Activated effector memory CD4-positive, alpha-beta T cell treated with anti-CD3 and anti-CD28 coated beads, Interleukin-2, amount 50 U/mL, for 16 hours (primary cell): ENCODE data around the gene DTYMK.

Experiments used
- DNase-seq: peaks from one replicate; pipeline ENCODE4 v3.0.0-alpha.2; 2020

DTYMK gene

GRCh38 chr2:241645915-241646645 is 40.5 kb downstream of the DTYMK start:
- no peak for DNase-seq

GRCh38 chr2:241645056-241645914 is 41.3 kb downstream of the DTYMK start:
- no peak for DNase-seq

GRCh38 chr2:241641631-241642030 is 45.0 kb downstream of the DTYMK start:
- DNase-seq, result no peak

GRCh38 chr2:241640165-241640795 is 46.3 kb downstream of the DTYMK start:
- no peak for DNase-seq

- DNase-seq, result no peak
Measured at GRCh38 chr2:241639385-241639784, 47.2 kb downstream of the DTYMK start.

GRCh38 chr2:241638940-241639339 is 47.7 kb downstream of the DTYMK start:
- DNase-seq, result no peak

DNA sequence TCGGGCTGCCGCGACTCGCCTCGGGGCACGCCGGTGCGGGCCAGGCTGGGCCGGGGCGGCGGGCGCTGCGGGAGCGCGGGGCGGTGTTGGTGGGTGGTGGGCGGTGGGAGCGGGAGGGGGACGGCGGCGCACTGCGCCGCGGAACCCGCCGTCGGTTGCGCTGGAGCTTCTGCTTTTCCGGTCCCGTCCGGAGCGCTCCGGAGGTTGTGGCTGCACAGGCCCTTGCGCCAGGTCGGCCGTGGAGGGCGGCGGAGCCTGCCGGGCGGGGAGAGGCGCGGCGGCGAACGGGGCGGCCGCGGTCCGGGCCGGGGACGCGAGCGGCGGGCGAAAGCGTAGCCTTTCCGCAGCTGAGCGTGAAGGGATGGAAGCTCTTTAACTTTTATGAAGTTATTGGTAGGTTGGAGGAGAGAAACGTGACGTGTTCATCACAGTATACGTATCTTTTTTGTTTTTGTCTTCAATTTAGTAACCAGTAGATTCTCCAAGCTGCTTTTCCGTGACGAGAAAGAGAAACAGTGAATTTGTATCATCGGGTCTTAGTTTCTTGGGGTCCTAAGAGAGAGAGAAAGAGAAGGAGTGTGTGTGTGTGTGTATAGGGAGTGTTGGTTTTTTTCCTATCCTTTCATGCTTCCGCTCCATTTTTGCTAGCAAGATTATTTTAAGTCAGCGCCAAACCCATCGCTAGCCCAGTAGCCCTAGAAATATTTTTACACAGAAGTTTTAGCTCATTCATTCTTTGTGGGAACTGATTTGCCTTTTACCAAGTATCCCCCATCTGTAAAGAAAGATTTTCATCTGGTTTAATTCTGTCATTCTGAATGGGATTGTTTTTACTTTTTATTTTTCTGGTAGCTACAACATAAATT is 48.6 kb downstream of the DTYMK start:
- no peak for DNase-seq

DNA sequence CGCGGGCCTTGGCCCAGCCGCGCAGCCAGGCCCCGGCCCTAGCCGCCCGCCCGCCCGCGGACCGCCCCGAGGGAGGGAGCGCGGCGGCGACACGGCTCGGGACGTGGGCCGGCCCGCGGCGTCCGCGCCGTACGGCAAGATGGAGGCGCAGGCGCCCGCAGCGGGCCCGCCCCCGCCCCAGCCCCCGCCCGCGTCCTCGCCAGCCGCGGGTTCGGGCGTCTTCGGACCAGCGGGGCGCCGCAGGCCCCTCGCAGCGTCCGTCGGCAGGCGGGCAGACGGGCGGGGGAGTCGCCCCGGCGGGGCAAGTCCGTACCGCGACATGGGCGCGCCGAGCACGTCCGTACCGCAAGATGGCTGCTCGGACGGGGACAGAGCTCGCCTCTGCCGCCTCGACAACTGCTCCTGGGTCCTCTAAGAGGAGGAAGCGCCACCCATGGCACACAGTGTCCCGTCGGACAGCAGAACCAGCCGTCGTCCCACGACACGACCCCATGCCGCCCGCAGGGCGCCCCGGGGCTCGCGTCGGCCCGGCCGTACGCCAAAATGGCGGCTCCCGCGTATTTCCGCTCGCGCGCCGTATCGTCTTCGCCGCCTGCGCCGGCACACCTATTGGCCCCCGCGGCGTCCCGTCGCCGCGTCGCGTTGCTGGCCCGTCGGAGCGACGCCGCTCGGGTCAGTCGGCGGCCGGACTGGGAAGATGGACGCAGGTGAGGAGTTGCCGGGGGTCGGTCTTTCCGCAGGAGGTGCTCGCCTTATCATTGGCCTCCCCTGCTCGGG is 49.4 kb downstream of the DTYMK start, which contains the start of the genes ATG4B and THAP4:
Gene ATG4B, plus strand, starts transcription at position 676 of the 777 bp plus-strand sequence. Its CDS starts 22 bp downstream, at position 698.
Gene THAP4, minus strand, starts transcription at position 141 of the 777 bp plus-strand sequence. CDS start 141 bp downstream, outside the sequence.
- peak; percentile 93 for DNase-seq

- peak; percentile 76 for DNase-seq
Measured at GRCh38 chr2:241636182-241637017, 50.2 kb downstream of the DTYMK start.

DNA sequence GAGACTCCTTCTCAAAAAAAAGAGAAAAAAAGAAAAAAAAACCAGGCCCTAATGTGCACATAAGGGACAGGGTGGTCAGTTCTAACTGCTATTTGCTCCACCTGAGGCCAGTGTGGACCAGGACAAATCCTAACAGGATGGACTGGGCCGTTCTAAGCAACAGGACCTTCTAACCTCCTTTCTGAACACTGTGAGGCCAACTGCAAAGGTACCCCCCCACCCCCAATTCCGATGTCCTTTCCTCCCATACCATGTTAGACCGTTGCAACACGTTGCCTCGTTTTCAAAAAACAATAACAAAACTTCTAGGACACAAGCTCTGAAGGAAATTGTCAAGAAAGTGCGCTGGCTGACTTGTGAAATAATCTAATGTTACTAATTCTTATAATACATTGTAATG is 50.9 kb downstream of the DTYMK start:
- DNase-seq, result no peak

- DNase-seq, result no peak
Measured at GRCh38 chr2:241633561-241633960, 53.1 kb downstream of the DTYMK start.

DNA sequence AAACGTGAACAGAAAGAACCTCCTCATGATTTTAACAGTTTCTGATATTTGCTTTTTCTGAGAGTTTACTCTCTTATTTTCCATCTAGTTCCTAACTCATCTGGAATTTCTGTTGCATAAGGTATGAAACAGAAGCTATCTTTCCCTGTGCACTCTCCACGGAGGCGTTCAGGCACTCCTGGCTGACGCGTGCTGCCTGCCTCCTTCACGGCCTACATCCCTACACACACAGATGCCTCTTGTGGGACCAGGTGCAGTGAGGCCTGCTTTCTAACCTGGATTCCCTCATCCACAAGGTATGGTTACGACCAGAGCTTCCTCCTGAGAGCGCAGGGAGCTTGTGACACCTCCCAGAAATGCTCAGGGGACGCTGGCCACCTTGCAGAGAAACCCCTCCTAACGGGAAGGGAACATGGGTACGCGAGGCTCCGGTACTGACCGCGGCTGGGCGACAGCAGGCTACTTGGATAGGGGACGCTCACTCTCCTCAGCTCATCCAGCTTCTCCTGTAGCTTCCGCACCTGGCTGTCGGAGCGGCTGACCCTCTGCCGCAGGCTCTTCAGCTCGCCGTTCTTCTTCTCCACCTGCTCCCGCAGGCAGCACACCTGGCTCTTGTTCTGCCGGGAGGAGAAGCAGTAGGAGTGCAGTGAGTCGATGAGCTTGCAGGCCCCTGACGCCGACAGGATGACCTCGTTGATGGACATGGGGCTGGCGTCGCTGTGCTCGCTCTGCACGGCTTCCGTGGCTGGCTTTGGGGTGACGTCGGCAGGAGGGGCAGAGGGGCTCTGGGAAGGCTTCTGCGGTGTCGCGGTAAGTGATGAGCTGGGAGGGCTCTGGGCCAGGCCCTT is 53.9 kb downstream of the DTYMK start:
- no peak for DNase-seq

- no peak for DNase-seq
Measured at GRCh38 chr2:241629762-241630435, 56.7 kb downstream of the DTYMK start.

GRCh38 chr2:241627675-241628074 is 58.9 kb downstream of the DTYMK start:
- no peak for DNase-seq
